Measurements from ENCODE around the gene HPS1. TPM values are rescaled to one million over a fixed set of nuclear protein-coding genes. Genes with fewer than 3 reads are reported as not detected.
"Not testable (repeated sequence)": the region's sequence is repeated elsewhere in the genome, so short reads cannot be mapped to it uniquely, and the experiment has no call there.

HPS1 gene
- total RNA-seq, 2 experiments from 2014 or later, result 44.7 to 46.6 TPM

GRCh38 chr10:98383134-98383667, 63.5 kb downstream of the HPS1 start:
- not testable (repeated sequence) for H3K27me3 Mint-ChIP-seq, H3K4me3 Mint-ChIP-seq, H3K9me3 Mint-ChIP-seq, DNase-seq, H3K4me1 Mint-ChIP-seq, H3K27ac Mint-ChIP-seq
- H3K36me3 Mint-ChIP-seq, result peaks cover 11% of the 10 kb centered on the region

GRCh38 chr10:98382691-98383101, 64.0 kb downstream of the HPS1 start:
- Mint-ChIP-seq H3K4me1 (no peaks in the 10 kb centered on the region), H3K27ac (no peak overlapping the region), H3K27me3 (no peaks in the 10 kb centered on the region), H3K36me3 (peaks cover 7% of the 10 kb centered on the region), H3K9me3 (peaks cover 3% of the 10 kb centered on the region), H3K4me3 (no peak overlapping the region)
- no peak for DNase-seq

- Mint-ChIP-seq H3K4me1 (no peaks in the 10 kb centered on the region), H3K27me3 (no peaks in the 10 kb centered on the region), H3K36me3 (peaks cover 4% of the 10 kb centered on the region), H3K9me3 (peaks cover 5% of the 10 kb centered on the region), H3K27ac (no peak overlapping the region), H3K4me3 (no peak overlapping the region)
- DNase-seq, result no peak
Measured at GRCh38 chr10:98380493-98381339, 66.0 kb downstream of the HPS1 start.

- H3K4me3 Mint-ChIP-seq, result no peak overlapping the region
- no peaks in the 10 kb centered on the region for H3K4me1 Mint-ChIP-seq
Measured at GRCh38 chr10:98378722-98379121, 68.0 kb downstream of the HPS1 start.

GRCh38 chr10:98377536-98377935, 69.2 kb downstream of the HPS1 start:
- Mint-ChIP-seq H3K27me3 (no peaks in the 10 kb centered on the region), H3K36me3 (peaks cover 2% of the 10 kb centered on the region), H3K4me3 (no peak overlapping the region), H3K4me1 (no peaks in the 10 kb centered on the region), H3K27ac (no peak overlapping the region), H3K9me3 (peaks cover 5% of the 10 kb centered on the region)
- DNase-seq, result no peak

More at GRCh38 chr10:98378722-98379121, 68.0 kb downstream of the HPS1 start:
- peaks cover 2% of the 10 kb centered on the region for H3K36me3 Mint-ChIP-seq
- H3K9me3 Mint-ChIP-seq, result peaks cover 5% of the 10 kb centered on the region
- no peak overlapping the region for H3K27ac Mint-ChIP-seq
- no peaks in the 10 kb centered on the region for H3K27me3 Mint-ChIP-seq
- DNase-seq, result no peak

- no peaks in the 10 kb centered on the region for H3K4me1 Mint-ChIP-seq
- peaks cover 5% of the 10 kb centered on the region for H3K9me3 Mint-ChIP-seq
- H3K36me3 Mint-ChIP-seq, result peaks cover 2% of the 10 kb centered on the region
- H3K27me3 Mint-ChIP-seq, result no peaks in the 10 kb centered on the region
- H3K27ac Mint-ChIP-seq, result no peak overlapping the region
- H3K4me3 Mint-ChIP-seq, result no peak overlapping the region
- DNase-seq, result no peak
Measured at GRCh38 chr10:98377001-98377400, 69.7 kb downstream of the HPS1 start.

GRCh38 chr10:98376485-98376884, 70.2 kb downstream of the HPS1 start:
- peaks cover 5% of the 10 kb centered on the region for H3K9me3 Mint-ChIP-seq
- H3K4me3 Mint-ChIP-seq, result no peak overlapping the region

GRCh38 chr10:98374217-98374985, 72.3 kb downstream of the HPS1 start:
- Mint-ChIP-seq H3K9me3 (peaks cover 5% of the 10 kb centered on the region), H3K4me1 (no peaks in the 10 kb centered on the region), H3K4me3 (no peak overlapping the region), H3K27ac (no peak overlapping the region), H3K27me3 (peaks cover 4% of the 10 kb centered on the region), H3K36me3 (peaks cover 2% of the 10 kb centered on the region)
- DNase-seq, result no peak

More at GRCh38 chr10:98376485-98376884, 70.2 kb downstream of the HPS1 start:
- H3K36me3 Mint-ChIP-seq, result peaks cover 2% of the 10 kb centered on the region
- DNase-seq, result no peak
- no peak overlapping the region for H3K27ac Mint-ChIP-seq
- no peaks in the 10 kb centered on the region for H3K4me1 Mint-ChIP-seq
- peaks cover 3% of the 10 kb centered on the region for H3K27me3 Mint-ChIP-seq

GRCh38 chr10:98373260-98374040, 73.3 kb downstream of the HPS1 start:
- DNase-seq, result no peak
- H3K4me1 Mint-ChIP-seq, result no peaks in the 10 kb centered on the region
- H3K4me3 Mint-ChIP-seq, result no peak overlapping the region
- peaks cover 4% of the 10 kb centered on the region for H3K27me3 Mint-ChIP-seq
- H3K9me3 Mint-ChIP-seq, result peaks cover 5% of the 10 kb centered on the region
- H3K36me3 Mint-ChIP-seq, result peaks cover 2% of the 10 kb centered on the region
- no peak overlapping the region for H3K27ac Mint-ChIP-seq

- Mint-ChIP-seq H3K36me3 (no peaks in the 10 kb centered on the region), H3K27ac (no peak overlapping the region), H3K4me3 (no peak overlapping the region), H3K4me1 (no peaks in the 10 kb centered on the region), H3K27me3 (peaks cover 7% of the 10 kb centered on the region), H3K9me3 (no peaks in the 10 kb centered on the region)
- no peak for DNase-seq
Measured at GRCh38 chr10:98370831-98371820, 75.6 kb downstream of the HPS1 start.

- H3K27me3 Mint-ChIP-seq, result peaks cover 7% of the 10 kb centered on the region
- H3K4me3 Mint-ChIP-seq, result no peak overlapping the region
- H3K36me3 Mint-ChIP-seq, result no peaks in the 10 kb centered on the region
- H3K9me3 Mint-ChIP-seq, result no peaks in the 10 kb centered on the region
- H3K4me1 Mint-ChIP-seq, result no peaks in the 10 kb centered on the region
- no peak for DNase-seq
- H3K27ac Mint-ChIP-seq, result no peak overlapping the region
Measured at GRCh38 chr10:98369801-98370200, 76.9 kb downstream of the HPS1 start.

- no peaks in the 10 kb centered on the region for H3K4me1 Mint-ChIP-seq
- no peaks in the 10 kb centered on the region for H3K9me3 Mint-ChIP-seq
- H3K27me3 Mint-ChIP-seq, result peaks cover 7% of the 10 kb centered on the region
- H3K36me3 Mint-ChIP-seq, result no peaks in the 10 kb centered on the region
- no peak for DNase-seq
- no peak overlapping the region for H3K27ac Mint-ChIP-seq
- no peak overlapping the region for H3K4me3 Mint-ChIP-seq
Measured at GRCh38 chr10:98368644-98369043, 78.1 kb downstream of the HPS1 start.

GRCh38 chr10:98367604-98368451, 78.9 kb downstream of the HPS1 start:
- Mint-ChIP-seq H3K27me3 (peaks cover 7% of the 10 kb centered on the region), H3K9me3 (no peaks in the 10 kb centered on the region), H3K36me3 (no peaks in the 10 kb centered on the region), H3K27ac (no peak overlapping the region), H3K4me3 (no peak overlapping the region), H3K4me1 (no peaks in the 10 kb centered on the region)
- DNase-seq, result no peak

Measured in activated naive CD8-positive, alpha-beta T cell treated with anti-CD3 and anti-CD28 coated beads for 36 hours (primary cell).